Stimulated activated CD4-positive, alpha-beta T cell treated with anti-CD3 and anti-CD28 coated beads, TNF-alpha, amount 100 ng/mL, for 48 hours (primary cell): ENCODE data around the gene SPPL3.
A peak's percentile ranks its signal among the peaks of the same experiment; 100 is the strongest.
"Not testable (repeated sequence)": the region's sequence is repeated elsewhere in the genome, so short reads cannot be mapped to it uniquely, and the experiment has no call there.

ENCODE experiments used
- DNase-seq, 3 donors: peaks; one replicate each; pipeline ENCODE4 v3.0.0-alpha.2; 2020; ENCODE audit warnings: low read depth in 3 of 3

SPPL3 gene

GRCh38 chr12:120749256-120749655 lies 154.9 kb downstream of the SPPL3 start:
- no peak for DNase-seq

GRCh38 chr12:120748242-120748641 lies 155.9 kb downstream of the SPPL3 start:
- DNase-seq = no peak

- no peak for DNase-seq
Observed at GRCh38 chr12:120744922-120745493, 159.2 kb downstream of the SPPL3 start.

GRCh38 chr12:120741476-120742421 lies 162.4 kb downstream of the SPPL3 start:
- no peak for DNase-seq

- no peak for DNase-seq
Observed at GRCh38 chr12:120740871-120741270, 163.3 kb downstream of the SPPL3 start.

GRCh38 chr12:120739821-120740613 lies 164.1 kb downstream of the SPPL3 start:
- DNase-seq = no peak

GRCh38 chr12:120739031-120739762 lies 165.0 kb downstream of the SPPL3 start:
- no peak for DNase-seq

GRCh38 chr12:120738252-120739030 lies 165.7 kb downstream of the SPPL3 start:
- no peak for DNase-seq

GRCh38 chr12:120737557-120738251 lies 166.5 kb downstream of the SPPL3 start:
- DNase-seq = no peak

GRCh38 chr12:120736404-120737331 lies 167.5 kb downstream of the SPPL3 start:
- no peak for DNase-seq

GRCh38 chr12:120735181-120735580 lies 169.0 kb downstream of the SPPL3 start:
- no peak for DNase-seq

- DNase-seq = no peak
Observed at GRCh38 chr12:120734210-120734609, 169.9 kb downstream of the SPPL3 start.

- DNase-seq = no peak
Observed at GRCh38 chr12:120733574-120733973, 170.6 kb downstream of the SPPL3 start.

GRCh38 chr12:120732198-120732597 lies 172.0 kb downstream of the SPPL3 start:
- DNase-seq = not testable (repeated sequence)

GRCh38 chr12:120726961-120727360 lies 177.2 kb downstream of the SPPL3 start:
- no peak for DNase-seq

GRCh38 chr12:120726510-120726793 lies 177.7 kb downstream of the SPPL3 start:
- no peak for DNase-seq

- DNase-seq = peak; percentile 75 to 93 (median 77)
Observed at GRCh38 chr12:120725659-120726509, 178.3 kb downstream of the SPPL3 start, which contains the start of gene ACADS. TSS of gene ACADS (plus strand) at chr12:120725826. CDS start at chr12:120725886, 60 bp downstream.

- DNase-seq = no peak
Observed at GRCh38 chr12:120725151-120725658, 179.0 kb downstream of the SPPL3 start.
